IPS DF 4.7 (cell line): ENCODE measurements around the gene AJM1.
"Not testable (repeated sequence)": the region's sequence is repeated elsewhere in the genome, so short reads cannot be mapped to it uniquely, and the experiment has no call there.

Source experiments
- DNase-seq: peaks from one replicate; pipeline ENCODE4 v3.0.0-alpha.2; 2013; ENCODE audit warnings: low spot score; ENCODE audit errors: extremely low read depth

AJM1 gene

GRCh38 chr9:136843801-136844740 is 1.8 kb downstream of the AJM1 start:
- not testable (repeated sequence) for DNase-seq

GRCh38 chr9:136844761-136845464 is 2.6 kb downstream of the AJM1 start:
- DNase-seq = no peak

GRCh38 chr9:136845465-136846260 is 3.4 kb downstream of the AJM1 start:
- DNase-seq = no peak

GRCh38 chr9:136846376-136847087 is 4.3 kb downstream of the AJM1 start:
- no peak for DNase-seq

- DNase-seq = no peak
These were observed 5.0 kb downstream of the AJM1 start for GRCh38 chr9:136847088-136847825.

- DNase-seq = no peak
These were observed 5.6 kb downstream of the AJM1 start for GRCh38 chr9:136847826-136848392.

- DNase-seq = no peak
These were observed 6.2 kb downstream of the AJM1 start for GRCh38 chr9:136848393-136849037.

- peak; percentile 99 for DNase-seq
These were observed 7.0 kb downstream of the AJM1 start, which contains the start of gene PHPT1 for GRCh38 chr9:136849038-136849959. Gene PHPT1 (plus strand): TSS chr9:136849409. CDS start chr9:136849431, 22 bp downstream.

GRCh38 chr9:136849960-136850865 is 7.9 kb downstream of the AJM1 start:
- DNase-seq = no peak

GRCh38 chr9:136850866-136851775 is 8.8 kb downstream of the AJM1 start:
- no peak for DNase-seq

- DNase-seq = no peak
These were observed 9.8 kb downstream of the AJM1 start, which contains the start of gene MAMDC4 for GRCh38 chr9:136851941-136852663. Gene MAMDC4 (plus strand): TSS chr9:136852346. CDS start chr9:136852417, 71 bp downstream.

- DNase-seq = no peak
These were observed 10.7 kb downstream of the AJM1 start for GRCh38 chr9:136852664-136853595.

GRCh38 chr9:136853596-136854112 is 11.4 kb downstream of the AJM1 start:
- no peak for DNase-seq
